ENCODE results near the gene NFKB1.
"Not testable (repeated sequence)": the region's sequence is repeated elsewhere in the genome, so short reads cannot be mapped to it uniquely, and the experiment has no call there.

NFKB1 gene

GRCh38 chr4:102601586-102602227 lies 100.5 kb downstream of the NFKB1 start:
- no peak for DNase-seq

- no peak for DNase-seq
Measured at GRCh38 chr4:102604222-102604940, 103.2 kb downstream of the NFKB1 start.

- DNase-seq: no peak
Measured at GRCh38 chr4:102606261-102606660, 105.1 kb downstream of the NFKB1 start.

DNA sequence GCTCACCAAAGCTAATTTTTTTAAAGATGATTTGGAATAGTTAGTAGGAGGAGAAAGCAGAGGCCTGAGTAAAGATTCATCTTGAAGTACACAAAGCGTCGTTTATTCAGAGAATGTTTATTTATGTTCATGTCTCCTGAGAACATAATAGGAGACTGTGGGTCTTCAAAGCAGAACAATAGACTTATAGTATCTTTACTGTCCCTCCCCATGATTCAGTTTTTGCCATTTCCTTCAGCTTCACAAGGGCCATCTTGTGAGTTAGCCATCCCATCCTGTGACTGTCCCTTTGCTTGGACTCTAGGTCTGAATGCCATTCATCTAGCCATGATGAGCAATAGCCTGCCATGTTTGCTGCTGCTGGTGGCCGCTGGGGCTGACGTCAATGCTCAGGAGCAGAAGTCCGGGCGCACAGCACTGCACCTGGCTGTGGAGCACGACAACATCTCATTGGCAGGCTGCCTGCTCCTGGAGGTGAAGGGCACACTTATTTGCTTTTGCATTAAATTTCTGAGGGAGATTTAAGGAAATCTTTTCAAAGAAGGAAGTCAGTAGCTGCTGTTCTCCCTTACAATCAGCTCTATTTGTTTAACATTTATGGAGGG lies 105.8 kb downstream of the NFKB1 start:
- DNase-seq: no peak

DNA sequence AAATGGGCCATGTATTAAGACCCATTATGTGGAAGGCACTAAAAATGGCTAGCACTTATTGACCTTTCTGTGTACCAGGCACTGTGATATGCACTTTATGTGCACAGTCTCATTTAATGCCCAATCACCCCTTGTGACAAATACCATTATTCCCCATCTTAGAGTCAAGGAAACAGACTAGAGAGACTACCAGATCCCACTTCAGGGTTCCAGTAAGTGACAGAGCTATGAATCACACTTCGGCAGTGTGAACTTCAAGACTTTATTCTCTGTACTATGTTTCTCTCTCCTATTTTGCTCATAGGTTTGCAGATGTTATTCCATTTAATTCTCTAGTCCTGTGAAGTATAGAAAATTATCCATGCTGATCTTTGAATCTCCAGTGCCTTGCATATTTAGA lies 107.0 kb downstream of the NFKB1 start:
- no peak for DNase-seq

DNA sequence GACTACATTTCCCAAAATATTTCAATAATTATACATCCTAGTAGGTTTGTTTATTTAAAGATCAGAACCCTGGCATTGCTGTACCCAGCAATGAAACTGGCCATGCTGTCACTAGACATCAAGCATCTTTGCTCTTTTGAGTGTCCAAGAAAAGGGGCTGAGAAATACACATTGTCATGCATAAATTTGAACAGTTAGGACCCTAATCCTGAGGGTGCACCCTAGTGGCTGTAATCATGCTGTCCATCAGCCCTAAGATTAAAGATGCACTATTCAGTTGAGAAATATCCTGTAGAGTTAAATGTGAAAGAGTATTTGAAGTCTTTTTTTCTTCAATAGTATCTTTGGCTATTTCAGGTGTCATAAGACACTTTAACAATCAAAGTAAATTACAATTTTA lies 108.8 kb downstream of the NFKB1 start:
- DNase-seq: no peak

GRCh38 chr4:102610476-102610875 lies 109.3 kb downstream of the NFKB1 start:
- DNase-seq: no peak

DNA sequence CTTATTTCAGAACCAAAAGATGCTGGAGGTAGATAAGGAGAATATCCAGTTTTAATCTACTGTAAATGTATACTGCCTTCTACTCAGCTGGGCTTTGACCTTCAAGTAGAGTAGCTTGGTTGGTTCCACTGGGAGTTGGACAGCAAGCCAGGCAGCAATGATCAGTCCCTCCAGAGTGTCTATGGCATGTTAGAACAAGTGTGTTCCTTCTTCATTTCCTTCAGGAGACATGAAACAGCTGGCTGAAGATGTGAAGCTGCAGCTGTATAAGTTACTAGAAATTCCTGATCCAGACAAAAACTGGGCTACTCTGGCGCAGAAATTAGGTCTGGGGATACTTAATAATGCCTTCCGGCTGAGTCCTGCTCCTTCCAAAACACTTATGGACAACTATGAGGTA lies 111.1 kb downstream of the NFKB1 start:
- no peak for DNase-seq

DNA sequence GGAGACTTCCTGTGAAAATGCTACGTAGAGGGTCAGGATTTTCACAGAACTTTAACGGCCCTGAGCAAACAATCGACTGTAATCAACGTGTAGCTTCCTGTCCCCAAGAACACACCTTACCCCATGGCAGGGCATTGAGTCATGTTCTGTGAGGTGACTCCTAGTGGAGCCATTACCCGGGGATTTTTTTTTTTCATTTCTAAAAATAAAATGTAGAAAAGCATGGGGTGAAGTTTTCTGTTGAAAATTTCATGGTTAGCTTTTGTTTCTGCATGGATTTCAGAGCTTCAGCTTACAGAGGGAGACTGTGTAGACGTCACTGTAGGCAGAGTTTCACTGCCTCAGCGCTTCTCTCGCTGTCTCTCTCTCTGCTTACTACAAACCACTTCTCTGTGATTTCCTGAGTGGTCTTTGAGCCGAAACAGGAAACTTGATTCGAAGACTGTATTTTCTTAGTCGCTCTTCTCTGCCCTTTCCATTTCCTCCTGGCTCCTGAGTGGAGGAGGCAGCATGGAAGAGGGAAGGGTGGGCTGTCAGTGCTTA lies 111.7 kb downstream of the NFKB1 start:
- DNase-seq: no peak

- DNase-seq: no peak
Measured at GRCh38 chr4:102614801-102615200, 113.6 kb downstream of the NFKB1 start.

GRCh38 chr4:102616636-102617035 lies 115.5 kb downstream of the NFKB1 start:
- no peak for DNase-seq

GRCh38 chr4:102619021-102619420 lies 117.9 kb downstream of the NFKB1 start:
- not testable (repeated sequence) for DNase-seq

DNA sequence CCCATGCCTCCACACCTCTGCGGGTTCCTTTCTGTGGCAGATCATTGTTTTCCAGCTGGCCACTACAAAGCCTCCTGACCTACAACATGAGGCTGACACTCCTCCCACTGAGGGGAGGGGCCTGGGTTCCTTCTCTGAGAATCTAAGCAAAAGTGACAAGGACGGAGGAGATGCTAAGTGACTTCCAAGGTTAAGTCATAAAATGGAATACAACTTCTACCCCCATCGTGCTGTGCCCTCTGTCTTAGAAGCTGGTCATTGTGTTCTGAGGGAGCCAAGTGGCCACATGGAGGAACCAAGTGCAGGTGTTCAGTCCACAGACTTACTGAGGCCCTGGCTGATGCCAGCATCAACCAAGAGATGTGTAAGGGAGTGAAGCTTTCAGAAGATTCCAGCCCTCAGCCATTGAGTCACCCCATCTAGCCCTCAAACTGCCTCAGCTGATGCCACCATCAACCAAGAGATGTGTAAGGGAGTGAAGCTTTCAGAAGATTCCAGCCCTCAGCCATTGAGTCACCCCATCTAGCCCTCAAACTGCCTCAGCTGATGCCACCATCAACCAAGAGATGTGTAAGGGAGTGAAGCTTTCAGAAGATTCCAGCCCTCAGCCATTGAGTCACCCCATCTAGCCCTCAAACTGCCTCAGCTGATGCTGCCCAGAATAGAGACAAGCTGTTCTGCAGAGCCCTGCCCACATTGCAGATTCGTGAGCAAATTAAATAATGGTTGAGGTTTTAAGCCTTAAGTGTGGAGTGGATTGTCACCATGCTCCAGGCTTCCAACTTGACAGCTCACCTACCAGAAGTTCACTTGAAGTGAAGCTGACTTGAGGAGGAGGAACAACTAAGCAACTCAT lies 118.8 kb downstream of the NFKB1 start:
- not testable (repeated sequence) for DNase-seq

DNA sequence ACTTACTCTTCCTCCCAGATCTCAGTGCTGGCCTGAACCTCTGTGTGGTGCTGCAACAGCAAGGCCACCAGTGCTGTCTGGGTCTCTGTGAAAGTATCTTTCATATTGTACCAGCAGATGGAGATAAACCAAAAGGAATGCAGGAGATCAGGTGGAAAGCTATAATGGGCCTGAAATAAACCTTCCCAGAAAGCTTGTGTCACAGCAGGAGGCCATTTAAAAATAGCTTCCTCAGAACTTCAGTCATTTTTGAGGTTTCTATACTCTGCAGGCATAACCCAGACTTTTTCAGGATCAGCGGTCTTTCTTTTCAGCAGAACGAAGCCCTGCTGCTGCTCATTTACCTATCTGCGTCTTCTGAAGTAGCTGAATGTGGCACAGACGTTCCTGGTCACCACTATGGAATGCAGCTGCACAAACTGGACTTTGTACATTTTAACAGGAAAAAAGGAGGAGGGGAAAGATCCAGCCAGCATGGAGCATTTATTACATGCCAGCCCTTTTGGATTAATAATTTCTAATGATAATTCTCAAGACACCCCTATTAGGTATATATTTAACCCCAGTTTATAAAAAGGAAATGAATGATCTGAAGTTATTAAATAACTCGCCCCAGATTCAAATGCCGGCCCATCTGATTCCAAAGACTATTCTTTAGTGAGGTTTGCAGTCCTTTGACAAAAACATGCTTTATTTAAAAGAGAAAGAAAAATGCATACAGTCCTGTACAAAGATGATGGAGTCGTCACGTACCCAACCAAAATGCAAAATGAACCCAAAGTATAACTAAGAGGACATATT lies 119.7 kb downstream of the NFKB1 start:
- DNase-seq: peak; percentile 71

GRCh38 chr4:102623622-102624021 lies 122.5 kb downstream of the NFKB1 start:
- peak; percentile 38 for DNase-seq

DNA sequence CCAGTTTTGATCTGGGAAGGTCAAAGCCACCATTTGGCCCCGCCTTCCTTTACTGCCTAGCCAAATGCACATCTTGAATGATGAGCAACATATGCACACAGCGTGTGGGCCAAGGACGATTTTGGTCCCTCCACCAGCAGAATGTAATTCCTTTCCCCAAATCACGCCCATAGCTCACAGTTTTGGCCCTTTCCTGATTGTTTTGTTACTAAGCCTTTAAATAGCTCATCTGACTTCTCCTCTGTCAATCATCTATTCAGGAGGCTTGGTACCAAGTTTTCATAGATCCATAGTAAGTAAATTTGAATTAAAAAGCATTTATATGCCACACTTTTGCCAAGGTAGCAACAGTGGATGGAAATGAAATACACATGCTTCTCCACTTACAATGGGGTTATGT lies 123.3 kb downstream of the NFKB1 start:
- DNase-seq: no peak

GRCh38 chr4:102625232-102625930 lies 124.2 kb downstream of the NFKB1 start:
- DNase-seq: peak; percentile 62

DNA sequence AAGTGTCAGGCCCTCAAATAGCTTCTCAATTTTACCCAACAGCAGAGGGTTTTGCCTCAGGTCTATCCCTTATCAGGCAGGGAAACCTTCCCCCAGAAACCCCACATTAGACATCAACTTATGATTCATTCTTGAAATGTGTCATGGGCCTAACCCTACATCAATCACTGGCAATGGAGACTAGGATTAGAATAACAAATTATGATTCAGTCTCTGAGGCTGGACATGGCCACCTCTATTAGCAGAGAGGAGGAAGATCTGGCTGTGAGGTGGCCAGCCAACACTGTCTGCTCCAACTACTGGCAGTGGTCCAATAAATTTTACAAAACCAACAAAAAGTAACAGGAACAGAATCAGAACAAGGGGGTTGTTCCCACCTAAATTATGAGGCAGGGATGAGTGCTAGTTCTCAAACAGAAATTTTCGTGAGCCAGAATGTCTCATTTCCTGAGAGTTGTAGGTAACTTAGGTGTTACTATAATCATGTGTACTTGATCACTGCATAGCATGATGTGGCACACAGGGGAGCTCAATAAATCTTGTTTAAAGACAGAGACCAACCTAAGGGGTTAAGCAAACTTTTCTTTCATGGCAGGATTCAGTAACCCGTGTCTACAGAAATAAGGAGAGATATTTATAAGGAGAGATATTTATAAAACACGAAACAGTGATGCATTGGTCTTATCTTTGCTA lies 126.8 kb downstream of the NFKB1 start:
- DNase-seq: peak; percentile 38

- DNase-seq: no peak
Measured at GRCh38 chr4:102629673-102630072, 128.5 kb downstream of the NFKB1 start.

DNA sequence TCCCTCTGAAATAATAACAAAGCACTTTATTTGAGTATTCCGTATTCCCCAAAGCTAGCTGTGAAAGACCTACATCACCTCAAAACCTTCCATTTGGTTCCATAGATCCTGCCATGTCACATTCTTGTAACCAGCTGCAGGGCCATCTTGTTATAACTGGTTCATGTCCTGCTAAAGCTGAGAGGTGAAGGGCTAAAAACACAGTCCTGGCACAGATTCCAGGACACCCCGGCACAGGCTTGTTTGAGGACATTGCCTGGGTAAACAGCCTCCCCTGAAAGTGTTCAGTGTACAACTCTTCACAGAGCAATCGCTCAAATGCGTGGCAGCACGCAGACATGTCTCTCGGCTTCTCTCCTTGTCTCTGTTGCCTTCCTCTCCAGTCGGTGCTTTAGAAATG lies 130.5 kb downstream of the NFKB1 start:
- DNase-seq: no peak

Measured in hematopoietic multipotent progenitor cell treated with erythropoietin and hydrocortisone succinate and interleukin-3 and kit ligand, for 8 days (in vitro differentiated cells).